Ishikawa (cell line): Measurements from ENCODE around the gene OXSR1.

ENCODE experiments used
- CEBPB ChIP-seq: IDR thresholded peaks from 2 replicates; pipeline ENCODE4 v1.6.1; 2012
- CREB1 ChIP-seq: IDR thresholded peaks from 2 replicates; pipeline ENCODE4 v1.6.1; 2012; ENCODE audit warnings: low read depth
- EGR1 ChIP-seq: IDR thresholded peaks from 2 replicates; pipeline ENCODE4 v1.6.1; 2012
- EP300 ChIP-seq: IDR thresholded peaks from 2 replicates; pipeline ENCODE4 v1.6.1; 2012; ENCODE audit warnings: borderline replicate concordance
- FOXM1 ChIP-seq: IDR thresholded peaks from 2 replicates; pipeline ENCODE4 v1.6.1; 2012; ENCODE audit warnings: low read depth, borderline replicate concordance
- MAX ChIP-seq: IDR thresholded peaks from 2 replicates; pipeline ENCODE4 v1.6.1; 2012
- NFIC ChIP-seq: IDR thresholded peaks from 2 replicates; pipeline ENCODE4 v1.6.1; 2012
- RAD21 ChIP-seq: IDR thresholded peaks from 2 replicates; pipeline ENCODE4 v1.6.1; 2012; ENCODE audit warnings: low read depth
- TAF1 ChIP-seq: IDR thresholded peaks from 2 replicates; pipeline ENCODE4 v1.6.1; 2012; ENCODE audit warnings: low read depth, mild to moderate bottlenecking
- TCF12 ChIP-seq: IDR thresholded peaks from 2 replicates; pipeline ENCODE4 v1.6.1; 2012; ENCODE audit warnings: low read depth
- TEAD4 ChIP-seq: IDR thresholded peaks from 2 replicates; pipeline ENCODE4 v1.6.1; 2012
- USF1 ChIP-seq: IDR thresholded peaks from 2 replicates; pipeline ENCODE4 v1.6.1; 2012
- YY1 ChIP-seq: IDR thresholded peaks from 2 replicates; pipeline ENCODE4 v1.6.1; 2012; ENCODE audit warnings: low read depth
- ZBTB7A ChIP-seq: IDR thresholded peaks from 2 replicates; pipeline ENCODE4 v1.6.1; 2012; ENCODE audit warnings: low read depth
- TF ChIP-seq, protein P1 (sequence below): IDR thresholded peaks from 2 replicates; pipeline ENCODE4 v1.6.1; 2012; ENCODE audit warnings: low read depth, mild to moderate bottlenecking

OXSR1 gene

GRCh38 chr3:38276081-38276916, 111.0 kb downstream of the OXSR1 start:
- TF ChIP-seq EP300 (no peak), EGR1 (no peak), TEAD4 (no peak), TCF12 (no peak), FOXM1 (no peak), RAD21 (no peak), TAF1 (no peak), USF1 (no peak), NFIC (no peak), YY1 (no peak)
- TF ChIP-seq, protein P1, sequence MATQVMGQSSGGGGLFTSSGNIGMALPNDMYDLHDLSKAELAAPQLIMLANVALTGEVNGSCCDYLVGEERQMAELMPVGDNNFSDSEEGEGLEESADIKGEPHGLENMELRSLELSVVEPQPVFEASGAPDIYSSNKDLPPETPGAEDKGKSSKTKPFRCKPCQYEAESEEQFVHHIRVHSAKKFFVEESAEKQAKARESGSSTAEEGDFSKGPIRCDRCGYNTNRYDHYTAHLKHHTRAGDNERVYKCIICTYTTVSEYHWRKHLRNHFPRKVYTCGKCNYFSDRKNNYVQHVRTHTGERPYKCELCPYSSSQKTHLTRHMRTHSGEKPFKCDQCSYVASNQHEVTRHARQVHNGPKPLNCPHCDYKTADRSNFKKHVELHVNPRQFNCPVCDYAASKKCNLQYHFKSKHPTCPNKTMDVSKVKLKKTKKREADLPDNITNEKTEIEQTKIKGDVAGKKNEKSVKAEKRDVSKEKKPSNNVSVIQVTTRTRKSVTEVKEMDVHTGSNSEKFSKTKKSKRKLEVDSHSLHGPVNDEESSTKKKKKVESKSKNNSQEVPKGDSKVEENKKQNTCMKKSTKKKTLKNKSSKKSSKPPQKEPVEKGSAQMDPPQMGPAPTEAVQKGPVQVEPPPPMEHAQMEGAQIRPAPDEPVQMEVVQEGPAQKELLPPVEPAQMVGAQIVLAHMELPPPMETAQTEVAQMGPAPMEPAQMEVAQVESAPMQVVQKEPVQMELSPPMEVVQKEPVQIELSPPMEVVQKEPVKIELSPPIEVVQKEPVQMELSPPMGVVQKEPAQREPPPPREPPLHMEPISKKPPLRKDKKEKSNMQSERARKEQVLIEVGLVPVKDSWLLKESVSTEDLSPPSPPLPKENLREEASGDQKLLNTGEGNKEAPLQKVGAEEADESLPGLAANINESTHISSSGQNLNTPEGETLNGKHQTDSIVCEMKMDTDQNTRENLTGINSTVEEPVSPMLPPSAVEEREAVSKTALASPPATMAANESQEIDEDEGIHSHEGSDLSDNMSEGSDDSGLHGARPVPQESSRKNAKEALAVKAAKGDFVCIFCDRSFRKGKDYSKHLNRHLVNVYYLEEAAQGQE: no peak

GRCh38 chr3:38276917-38277630, 111.7 kb downstream of the OXSR1 start:
- TF ChIP-seq EGR1: no peak
- no peak for TF ChIP-seq TEAD4
- no peak for TF ChIP-seq FOXM1
- TF ChIP-seq USF1: no peak
- no peak for TF ChIP-seq YY1
- TF ChIP-seq CEBPB: no peak
- no peak for TF ChIP-seq TAF1

DNA sequence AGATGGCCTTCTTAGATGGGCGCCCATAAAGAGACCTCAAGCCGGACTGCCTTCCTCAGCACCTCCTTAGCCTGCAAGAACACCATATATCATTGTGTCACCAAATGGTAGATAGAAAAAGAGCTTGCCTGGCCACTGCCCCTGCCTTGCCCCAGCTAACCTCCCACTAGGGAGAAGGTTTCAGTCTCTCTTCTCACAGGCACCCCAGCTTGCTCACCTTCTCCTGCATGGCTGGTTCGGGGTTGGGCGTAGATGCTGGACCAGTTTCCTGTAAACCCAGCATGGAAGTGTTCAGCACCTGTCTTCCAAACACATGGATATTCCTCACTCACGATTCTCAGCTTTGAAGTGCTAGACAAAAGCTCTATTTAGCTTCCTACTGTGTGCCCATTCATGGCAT, 113.5 kb downstream of the OXSR1 start:
- no peak for TF ChIP-seq ZBTB7A
- TF ChIP-seq RAD21: no peak
- no peak for TF ChIP-seq TCF12
- no peak for TF ChIP-seq FOXM1
- no peak for TF ChIP-seq TAF1
- TF ChIP-seq CEBPB: no peak
- TF ChIP-seq TEAD4: no peak
- no peak for TF ChIP-seq USF1
- no peak for TF ChIP-seq NFIC
- TF ChIP-seq EGR1: no peak
- no peak for TF ChIP-seq EP300
- TF ChIP-seq MAX: no peak
- TF ChIP-seq, protein P1: no peak
- TF ChIP-seq CREB1: no peak
- no peak for TF ChIP-seq YY1

- TF ChIP-seq RAD21 (peak; percentile 16; the same call in 1 of the 2 replicates), YY1 (no peak)
These were observed 116.8 kb downstream of the OXSR1 start, which contains the start of gene SLC22A14 for GRCh38 chr3:38281895-38282686. Gene SLC22A14, plus strand, starts transcription at chr3:38282294. Its CDS starts 23,733 bp downstream, at chr3:38306027.
